ENCODE results near the gene CEBPA.
"Not testable (repeated sequence)": the region's sequence is repeated elsewhere in the genome, so short reads cannot be mapped to it uniquely, and the experiment has no call there.

Gene CEBPA

DNA sequence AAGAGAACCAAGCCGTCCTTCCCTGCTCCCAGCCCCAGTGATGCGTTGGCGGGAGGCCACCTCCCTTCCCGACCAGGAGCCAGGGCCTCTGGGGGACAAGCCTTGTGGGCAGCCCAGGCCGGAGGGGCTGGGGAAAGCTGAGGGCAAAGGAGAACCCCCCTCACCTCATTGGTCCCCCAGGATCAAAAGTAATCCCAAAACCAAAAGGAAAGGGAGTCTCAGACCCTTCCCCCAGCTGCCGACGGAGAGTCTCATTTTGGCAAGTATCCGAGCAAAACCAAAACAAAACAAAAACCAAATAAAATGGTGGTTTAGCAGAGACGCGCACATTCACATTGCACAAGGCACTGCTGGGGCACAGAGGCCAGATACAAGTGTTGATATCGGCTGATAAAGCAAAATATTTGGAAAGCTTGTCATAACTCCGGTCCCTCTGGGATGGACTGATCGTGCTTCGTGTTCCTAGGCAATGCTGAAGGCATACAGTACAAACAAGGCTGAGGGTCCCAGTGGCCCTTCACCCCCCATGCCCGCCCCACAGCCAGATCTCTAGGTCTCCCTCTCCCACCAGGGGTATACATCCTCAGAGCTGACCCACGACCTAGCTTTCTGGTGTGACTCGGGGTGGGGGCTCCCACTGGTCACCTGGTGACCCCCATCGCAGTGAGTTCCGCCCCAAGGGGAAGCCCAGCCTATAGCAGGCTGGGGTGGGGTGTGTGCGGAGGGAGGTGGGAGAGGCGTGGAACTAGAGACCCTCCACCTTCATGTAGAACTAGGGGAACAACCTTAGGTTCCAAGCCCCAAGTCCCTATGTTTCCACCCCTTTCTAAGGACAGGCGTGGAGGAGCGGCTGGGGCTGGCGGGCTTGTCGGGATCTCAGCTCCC is 2.1 kb downstream of the CEBPA start:
- DNase-seq: no peak

DNA sequence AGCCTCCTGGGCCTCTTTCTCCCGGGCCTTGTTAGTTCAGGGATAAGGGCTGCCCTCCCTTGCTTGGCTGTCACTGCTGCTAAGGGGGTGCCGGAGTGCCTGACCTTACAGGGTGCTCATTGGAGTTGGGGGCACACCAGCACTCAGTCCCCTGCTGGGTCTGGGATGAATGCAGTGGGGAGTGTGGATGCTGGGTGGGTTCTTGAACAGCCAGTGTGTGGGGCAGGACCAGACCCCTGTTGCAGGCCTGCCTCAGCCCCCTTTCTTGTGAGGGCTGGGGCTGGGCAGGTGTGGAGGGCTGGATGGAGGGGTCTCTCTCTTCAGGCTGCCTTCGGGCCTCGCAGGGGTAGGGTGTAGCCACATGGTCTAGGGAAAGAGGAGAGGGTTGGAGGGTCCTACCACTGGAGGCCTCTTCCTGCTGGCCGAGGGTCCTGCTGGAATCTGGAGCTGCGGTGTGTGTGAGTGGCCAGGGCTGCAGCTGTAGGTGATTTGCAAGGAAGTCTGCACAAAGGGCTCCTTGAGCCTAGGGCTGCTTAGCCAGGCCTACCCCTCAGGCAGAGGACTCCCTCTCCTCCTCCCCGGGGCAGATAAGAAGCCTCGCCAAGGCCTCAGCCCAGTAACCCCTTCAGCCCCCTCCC is 3.2 kb downstream of the CEBPA start:
- DNase-seq: no peak

GRCh38 chr19:33298146-33298911 is 4.0 kb downstream of the CEBPA start:
- DNase-seq: peak; percentile 42

DNA sequence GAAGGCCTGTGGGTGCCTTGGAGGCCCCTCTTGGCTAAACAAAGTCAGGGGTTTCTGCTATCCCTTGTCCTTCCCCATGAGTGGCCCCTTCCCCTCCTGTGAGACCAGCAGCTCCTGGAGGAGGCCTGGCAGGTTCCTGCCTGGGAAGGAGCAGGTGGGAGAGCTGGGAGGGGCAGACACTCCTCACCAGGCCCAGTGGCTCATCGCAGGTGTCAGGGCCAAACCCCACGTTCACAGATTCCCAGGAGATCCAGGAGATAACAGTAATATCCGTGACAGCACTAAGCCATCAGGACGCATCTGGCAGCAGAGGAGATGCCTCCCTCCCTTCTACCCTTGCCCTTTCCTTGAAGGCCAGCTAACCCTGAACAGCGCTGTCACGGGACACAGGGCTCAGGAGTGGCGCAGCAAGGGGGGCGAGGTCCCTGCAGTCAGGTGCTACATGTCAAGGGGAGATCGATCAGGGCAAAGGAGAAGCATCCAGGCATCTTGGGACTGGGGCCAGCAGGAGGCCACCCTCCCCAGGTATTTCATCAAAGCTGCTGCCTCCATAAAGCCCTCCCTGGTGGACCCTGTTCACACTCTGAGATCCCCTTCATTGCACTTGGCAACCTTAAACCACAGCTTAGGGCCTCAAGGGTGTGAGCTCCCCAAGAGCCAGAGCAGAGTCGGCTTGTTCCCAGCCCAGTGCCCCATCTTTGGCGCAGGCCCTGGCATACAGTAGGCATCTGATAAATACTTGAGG is 4.8 kb downstream of the CEBPA start:
- DNase-seq: peak; percentile 23

DNA sequence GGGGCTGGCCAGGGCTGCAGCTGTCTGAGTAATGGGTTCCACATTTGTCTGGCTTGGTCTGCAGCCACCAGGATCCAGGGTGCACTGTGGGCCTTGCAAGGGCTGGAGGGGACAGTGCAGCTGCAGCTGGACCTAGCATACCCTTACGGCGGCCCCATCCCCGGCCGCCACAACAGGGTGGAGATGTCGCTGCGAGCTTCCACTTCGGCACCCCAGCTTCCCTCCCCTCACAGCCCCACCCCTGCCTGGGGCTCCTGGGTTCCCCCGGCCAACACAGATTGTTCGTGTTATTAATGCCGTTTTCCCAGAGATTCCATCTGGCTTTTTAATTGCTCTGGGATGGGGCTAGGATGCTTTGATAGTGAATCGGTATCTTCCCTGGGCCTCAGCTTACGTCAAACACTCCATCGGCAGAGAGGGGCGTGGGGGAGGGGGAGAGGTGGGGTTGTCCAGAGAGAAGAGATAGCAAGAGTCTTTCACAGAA is 5.8 kb downstream of the CEBPA start:
- no peak for DNase-seq

GRCh38 chr19:33295621-33296487 is 6.5 kb downstream of the CEBPA start:
- no peak for DNase-seq

DNA sequence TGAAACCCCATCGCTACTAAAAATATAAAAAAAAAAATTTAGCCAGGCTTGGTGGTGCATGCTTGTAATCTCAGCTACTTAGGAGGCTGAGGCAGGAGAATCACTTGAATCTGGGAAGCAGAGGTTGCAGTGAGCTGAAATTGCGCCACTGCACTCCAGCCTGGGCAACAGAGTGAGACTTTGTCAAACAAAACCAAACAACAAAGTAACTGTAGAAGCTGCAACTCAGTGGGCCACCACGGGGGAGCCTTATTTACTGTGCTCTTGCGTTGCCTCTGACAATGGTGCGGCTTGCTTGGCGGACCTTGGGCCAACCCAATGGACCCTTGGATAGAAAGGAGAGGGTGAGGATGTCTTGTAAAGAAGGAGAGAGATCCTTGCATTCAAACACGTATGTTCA is 7.3 kb downstream of the CEBPA start:
- not testable (repeated sequence) for DNase-seq

- no peak for DNase-seq
Measured at GRCh38 chr19:33294058-33294798, 8.1 kb downstream of the CEBPA start.

- peak; percentile 77 for DNase-seq
Measured at GRCh38 chr19:33293255-33294057, 8.9 kb downstream of the CEBPA start.

DNA sequence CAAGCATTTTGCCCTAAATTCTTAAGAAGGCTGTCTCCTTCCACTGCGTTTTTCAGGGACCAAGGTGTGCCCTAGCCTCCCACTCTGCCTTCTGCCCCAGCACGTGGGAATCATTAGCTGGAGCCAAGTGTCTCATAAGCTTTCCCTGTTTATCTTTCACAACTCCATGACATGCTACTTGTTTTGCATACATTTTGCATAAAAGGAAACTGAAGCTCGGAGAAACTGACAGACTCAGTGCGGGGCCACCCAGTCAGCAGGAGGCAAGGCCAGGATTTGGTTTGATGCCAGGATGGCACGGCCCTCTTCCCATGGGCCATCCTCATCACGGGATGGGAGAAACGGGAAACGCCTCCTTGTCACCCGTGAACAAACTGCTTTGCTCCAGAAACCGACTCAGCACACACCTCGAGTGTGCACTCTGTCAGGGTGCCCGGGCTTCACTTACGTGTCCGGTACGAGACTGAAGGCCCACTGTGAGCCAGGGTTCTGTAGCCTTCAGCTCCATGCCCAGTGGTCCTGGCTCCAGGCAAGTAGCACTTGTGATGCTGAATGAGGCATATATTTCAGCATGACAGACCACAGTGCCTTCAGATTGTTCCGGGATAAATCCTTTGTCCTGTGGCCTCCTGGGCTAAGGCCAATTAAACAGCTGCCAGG is 9.6 kb downstream of the CEBPA start:
- peak; percentile 99 for DNase-seq

DNA sequence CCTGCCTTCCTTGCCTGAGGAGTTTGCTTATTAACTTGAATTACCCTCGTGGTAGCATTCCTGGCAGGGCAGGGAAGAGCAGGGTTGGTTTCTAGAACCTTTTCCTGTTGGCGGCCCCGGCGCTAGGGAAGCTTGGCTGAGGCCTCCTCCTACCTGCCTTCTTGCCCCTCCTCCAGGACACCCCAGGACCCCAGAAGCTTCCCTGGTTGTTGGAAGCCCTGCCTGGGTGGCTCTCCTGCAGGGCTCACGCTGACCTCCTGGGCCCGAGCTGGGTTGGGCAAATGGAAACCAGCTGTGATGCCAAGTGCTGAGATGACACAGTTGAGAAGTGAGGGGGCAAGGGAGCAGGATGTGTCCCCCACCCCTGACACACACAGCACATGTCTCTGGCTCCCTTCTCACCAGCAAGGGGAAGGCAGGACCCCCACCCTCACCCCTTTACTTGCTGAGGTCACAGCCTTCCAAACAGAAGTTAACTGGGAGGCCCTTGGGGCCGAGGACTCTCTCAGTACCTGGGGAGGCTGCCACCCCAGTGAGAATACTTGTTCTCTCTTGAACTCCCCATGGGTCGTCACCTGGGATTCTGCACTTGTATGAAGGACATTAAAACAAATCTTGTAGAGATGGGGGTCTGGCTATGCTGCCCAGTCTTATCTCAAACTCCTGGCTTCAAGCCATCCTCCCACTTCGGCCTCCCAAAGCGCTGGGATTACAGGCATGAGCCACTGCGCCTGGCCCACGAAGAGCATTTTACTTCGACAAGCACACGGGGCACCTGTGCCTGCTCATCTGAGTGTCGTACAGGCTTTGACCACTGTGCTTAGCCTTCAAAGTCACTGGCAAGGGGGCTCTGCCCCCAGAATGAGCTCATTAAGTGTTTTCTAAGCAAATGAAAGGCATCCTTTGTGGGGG is 10.5 kb downstream of the CEBPA start:
- DNase-seq: no peak

DNA sequence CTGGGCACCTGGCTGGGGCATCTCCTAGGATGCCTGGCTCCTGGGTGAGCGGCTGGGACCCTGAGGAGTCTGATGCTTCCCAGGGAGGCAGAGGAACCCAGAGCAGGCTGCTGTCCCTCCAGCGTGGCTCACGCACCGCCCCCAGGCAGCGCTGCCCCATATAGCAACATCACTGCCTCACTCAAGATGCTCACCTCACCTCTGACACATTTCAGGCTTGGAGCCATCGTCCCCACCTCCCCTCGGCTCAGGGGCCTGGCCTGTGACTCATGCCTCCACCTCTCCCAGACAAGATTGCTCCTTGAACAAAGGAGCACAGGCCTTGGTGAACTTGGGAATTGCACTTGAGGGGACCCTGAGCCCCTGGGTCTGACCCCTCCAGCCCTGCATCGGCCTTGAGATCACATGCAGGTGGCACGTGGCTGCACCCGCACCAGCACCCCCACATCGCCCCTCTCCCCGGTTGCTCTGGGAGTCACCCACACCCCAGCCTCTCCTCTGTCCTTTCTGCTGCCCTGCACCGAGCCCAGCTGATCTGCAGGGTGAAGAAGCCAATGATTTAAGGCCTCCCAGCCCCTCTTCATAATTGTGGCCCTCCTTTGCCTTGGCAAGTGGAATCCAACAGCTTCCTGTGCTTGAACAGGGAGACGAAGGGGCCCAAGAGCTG is 11.2 kb downstream of the CEBPA start:
- DNase-seq: no peak

DNA sequence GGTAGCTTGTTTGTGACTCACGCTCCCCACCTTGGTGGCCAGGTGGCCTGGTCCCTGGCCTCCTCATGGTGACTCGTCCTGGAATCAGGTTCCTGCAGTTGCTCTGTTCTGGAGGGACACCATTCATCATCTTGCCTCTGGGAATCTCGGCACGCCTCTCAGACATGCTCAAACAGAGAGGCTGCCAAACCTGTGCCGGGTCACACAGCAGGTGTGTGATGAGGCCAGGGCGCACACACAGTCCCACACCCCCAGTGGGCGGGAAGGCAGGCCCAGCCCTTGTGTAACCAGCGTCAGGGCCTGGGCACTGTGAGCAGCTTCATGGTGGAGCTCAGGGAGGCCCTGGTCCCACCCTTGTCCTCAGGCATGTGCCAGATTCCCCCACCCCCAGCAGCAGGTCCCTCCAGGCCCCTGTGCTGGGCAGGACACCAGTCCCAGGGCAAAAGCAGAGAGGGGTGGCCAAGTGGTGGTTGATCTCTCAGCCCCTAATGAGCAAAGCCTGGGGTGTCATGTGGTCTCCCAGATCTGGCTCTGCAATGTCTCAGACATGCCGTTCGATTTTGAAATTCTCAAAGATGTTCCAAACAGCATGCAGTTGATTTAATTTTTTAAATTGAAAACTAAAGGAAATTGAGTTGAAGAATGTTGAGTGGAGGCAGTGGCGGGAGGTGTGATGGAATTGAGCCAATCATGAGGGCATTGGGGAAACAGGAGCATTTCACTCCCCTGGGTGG is 12.1 kb downstream of the CEBPA start:
- DNase-seq: no peak

- no peak for DNase-seq
Measured at GRCh38 chr19:33289261-33289660, 13.1 kb downstream of the CEBPA start.

DNA sequence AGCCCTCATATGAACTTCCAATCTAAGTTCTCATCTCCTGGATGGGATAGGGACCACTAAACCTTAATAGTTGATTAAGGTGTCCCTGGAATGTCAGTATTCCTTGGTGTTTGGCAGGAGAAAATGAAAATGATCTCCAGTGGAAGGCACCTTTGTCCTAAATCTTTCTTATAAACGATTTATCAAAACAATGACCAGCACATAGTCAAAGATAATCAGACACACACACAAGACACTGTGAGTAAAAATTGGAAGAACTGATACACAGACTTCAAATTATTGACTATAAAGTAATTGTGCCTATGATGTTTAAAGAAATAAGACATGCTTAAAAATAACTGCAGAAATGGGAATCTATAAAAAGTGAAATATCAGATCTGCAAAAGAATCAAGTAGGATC is 13.7 kb downstream of the CEBPA start:
- DNase-seq: no peak

DNA sequence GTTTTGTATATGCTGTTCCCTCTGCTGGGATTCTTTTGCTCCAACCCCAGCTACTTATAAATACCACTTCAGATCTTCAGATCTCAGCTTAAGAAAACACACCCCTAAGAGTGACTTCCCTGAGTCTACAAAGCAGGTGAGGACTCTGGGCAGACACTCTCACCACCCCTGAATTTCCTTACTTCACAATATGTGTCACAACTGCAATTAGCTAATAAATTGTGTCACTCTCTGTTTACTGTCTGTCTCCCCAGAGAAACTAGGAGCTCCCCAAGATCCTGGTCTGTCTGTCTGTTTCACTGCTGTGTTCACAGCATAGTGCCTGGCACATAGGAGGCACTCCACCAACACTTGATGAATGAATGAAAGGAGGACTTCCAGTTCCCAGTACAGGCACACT is 14.4 kb downstream of the CEBPA start:
- no peak for DNase-seq

DNA sequence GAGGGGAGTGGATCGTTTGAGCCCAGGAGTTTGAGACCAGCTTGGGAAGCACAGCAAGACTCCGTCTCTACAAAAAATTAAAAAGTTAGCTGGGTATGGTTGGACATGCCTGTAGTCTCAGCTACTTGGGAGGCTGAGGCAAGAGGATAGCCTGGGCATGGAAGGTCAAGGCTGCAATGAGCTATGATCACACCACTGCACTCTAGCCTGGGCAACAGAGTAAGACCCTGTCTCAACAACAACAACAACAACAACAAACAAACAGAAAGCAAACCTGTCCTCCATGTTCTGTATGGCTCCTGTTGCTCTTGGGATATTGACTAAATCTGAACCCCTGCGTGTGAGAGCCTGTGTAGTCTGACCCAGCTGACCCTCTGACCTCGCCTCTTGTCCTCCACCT is 14.9 kb downstream of the CEBPA start:
- DNase-seq: no peak

Data from NCI-H526 treated with DMSO at 0.1 percent for 48 hours (cell line).